ENCODE measurements around the gene FLNC. TPM values are rescaled to one million over a fixed set of nuclear protein-coding genes. Genes with fewer than 3 reads are reported as not detected.

The FLNC gene
- total RNA-seq, 1 donor from 2014 or later: 7.7 TPM

GRCh38 chr7:128886391-128887168 is 56.4 kb downstream of the FLNC start:
- Mint-ChIP-seq H3K9me3 (ENCODE audit: unreplicated experiment) (no peaks in the 10 kb centered on the region), H3K4me3 (ENCODE audit: unreplicated experiment) (no peak overlapping the region), H3K27me3 (ENCODE audit: unreplicated experiment) (peaks cover 4% of the 10 kb centered on the region), H3K27ac (ENCODE audit: unreplicated experiment) (no peak overlapping the region), H3K4me1 (ENCODE audit: unreplicated experiment) (no peaks in the 10 kb centered on the region), H3K36me3 (ENCODE audit: low read depth, unreplicated experiment) (peaks cover 4% of the 10 kb centered on the region)
- DNase-seq (ENCODE audit: low spot score): no peak
- TF ChIP-seq, protein P1, sequence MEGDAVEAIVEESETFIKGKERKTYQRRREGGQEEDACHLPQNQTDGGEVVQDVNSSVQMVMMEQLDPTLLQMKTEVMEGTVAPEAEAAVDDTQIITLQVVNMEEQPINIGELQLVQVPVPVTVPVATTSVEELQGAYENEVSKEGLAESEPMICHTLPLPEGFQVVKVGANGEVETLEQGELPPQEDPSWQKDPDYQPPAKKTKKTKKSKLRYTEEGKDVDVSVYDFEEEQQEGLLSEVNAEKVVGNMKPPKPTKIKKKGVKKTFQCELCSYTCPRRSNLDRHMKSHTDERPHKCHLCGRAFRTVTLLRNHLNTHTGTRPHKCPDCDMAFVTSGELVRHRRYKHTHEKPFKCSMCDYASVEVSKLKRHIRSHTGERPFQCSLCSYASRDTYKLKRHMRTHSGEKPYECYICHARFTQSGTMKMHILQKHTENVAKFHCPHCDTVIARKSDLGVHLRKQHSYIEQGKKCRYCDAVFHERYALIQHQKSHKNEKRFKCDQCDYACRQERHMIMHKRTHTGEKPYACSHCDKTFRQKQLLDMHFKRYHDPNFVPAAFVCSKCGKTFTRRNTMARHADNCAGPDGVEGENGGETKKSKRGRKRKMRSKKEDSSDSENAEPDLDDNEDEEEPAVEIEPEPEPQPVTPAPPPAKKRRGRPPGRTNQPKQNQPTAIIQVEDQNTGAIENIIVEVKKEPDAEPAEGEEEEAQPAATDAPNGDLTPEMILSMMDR (IDR thresholded peaks at IDR 0.05; ENCODE audit: unreplicated experiment): no peak

GRCh38 chr7:128887169-128888038 is 57.2 kb downstream of the FLNC start:
- no peak overlapping the region for H3K27ac Mint-ChIP-seq (ENCODE audit: unreplicated experiment)
- no peaks in the 10 kb centered on the region for H3K4me1 Mint-ChIP-seq (ENCODE audit: unreplicated experiment)
- TF ChIP-seq, protein P1 (IDR thresholded peaks at IDR 0.05; ENCODE audit: unreplicated experiment): no peak
- H3K36me3 Mint-ChIP-seq (ENCODE audit: low read depth, unreplicated experiment): peaks cover 4% of the 10 kb centered on the region
- no peak overlapping the region for H3K4me3 Mint-ChIP-seq (ENCODE audit: unreplicated experiment)
- no peak for DNase-seq (ENCODE audit: low spot score)
- no peaks in the 10 kb centered on the region for H3K9me3 Mint-ChIP-seq (ENCODE audit: unreplicated experiment)
- peaks cover 4% of the 10 kb centered on the region for H3K27me3 Mint-ChIP-seq (ENCODE audit: unreplicated experiment)

- H3K36me3 Mint-ChIP-seq (ENCODE audit: low read depth, unreplicated experiment): peaks cover 4% of the 10 kb centered on the region
These were observed 58.0 kb downstream of the FLNC start for GRCh38 chr7:128888039-128888755.

GRCh38 chr7:128888756-128889095 is 58.5 kb downstream of the FLNC start:
- no peak overlapping the region for H3K4me3 Mint-ChIP-seq (ENCODE audit: unreplicated experiment)
- H3K4me1 Mint-ChIP-seq (ENCODE audit: unreplicated experiment): no peaks in the 10 kb centered on the region
- TF ChIP-seq, protein P1 (IDR thresholded peaks at IDR 0.05; ENCODE audit: unreplicated experiment): no peak

More at GRCh38 chr7:128888039-128888755, 58.0 kb downstream of the FLNC start:
- H3K4me1 Mint-ChIP-seq (ENCODE audit: unreplicated experiment): no peaks in the 10 kb centered on the region
- no peak overlapping the region for H3K27ac Mint-ChIP-seq (ENCODE audit: unreplicated experiment)
- H3K4me3 Mint-ChIP-seq (ENCODE audit: unreplicated experiment): no peak overlapping the region
- H3K27me3 Mint-ChIP-seq (ENCODE audit: unreplicated experiment): peaks cover 3% of the 10 kb centered on the region
- H3K9me3 Mint-ChIP-seq (ENCODE audit: unreplicated experiment): no peaks in the 10 kb centered on the region
- TF ChIP-seq, protein P1 (IDR thresholded peaks at IDR 0.05; ENCODE audit: unreplicated experiment): no peak
- DNase-seq (ENCODE audit: low spot score): no peak

More at GRCh38 chr7:128888756-128889095, 58.5 kb downstream of the FLNC start:
- Mint-ChIP-seq H3K9me3 (ENCODE audit: unreplicated experiment) (no peaks in the 10 kb centered on the region), H3K27me3 (ENCODE audit: unreplicated experiment) (peaks cover 3% of the 10 kb centered on the region), H3K27ac (ENCODE audit: unreplicated experiment) (no peak overlapping the region), H3K36me3 (ENCODE audit: low read depth, unreplicated experiment) (peaks cover 4% of the 10 kb centered on the region)
- DNase-seq (ENCODE audit: low spot score): no peak
